ENCODE data around the gene RNF175. TPM values are rescaled to one million over a fixed set of nuclear protein-coding genes. Genes with fewer than 3 reads are reported as not detected.

The RNF175 gene
- total RNA-seq, 2 donors from 2014 or later: 0.37 TPM; not detected in 1

- no peaks in the 10 kb centered on the region for H3K36me3 ChIP-seq
- DNase-seq: no peak
- H3K27ac ChIP-seq: no peak overlapping the region
- TF ChIP-seq CTCF (IDR thresholded peaks at IDR 0.05): no peak
- intact Hi-C loops (cut with DNase I): loop anchor here (10.0 kb wide), 1 partner anchor 225 kb away; no protein-coding TSS in a partner anchor
- H3K9me3 ChIP-seq: no peaks in the 10 kb centered on the region
- H3K9ac ChIP-seq (ENCODE audit: low read depth in 2 of 2, low read length in 2 of 2): no peak overlapping the region
- H3K27me3 ChIP-seq: no peaks in the 10 kb centered on the region
- H3K4me1 ChIP-seq: no peaks in the 10 kb centered on the region
- no peak overlapping the region for H3K4me3 ChIP-seq
These were observed 39.9 kb upstream of the RNF175 start for GRCh38 chr4:153799694-153800074.

GRCh38 chr4:153798901-153799693, 39.3 kb upstream of the RNF175 start:
- no peak overlapping the region for H3K4me3 ChIP-seq
- TF ChIP-seq CTCF (IDR thresholded peaks at IDR 0.05): no peak
- DNase-seq: no peak
- no peaks in the 10 kb centered on the region for H3K9me3 ChIP-seq
- intact Hi-C loops (cut with DNase I): loop anchor here (10.0 kb wide), 1 partner anchor 226 kb away; no protein-coding TSS in a partner anchor
- no peaks in the 10 kb centered on the region for H3K27me3 ChIP-seq
- no peaks in the 10 kb centered on the region for H3K36me3 ChIP-seq
- H3K27ac ChIP-seq: no peak overlapping the region
- no peak overlapping the region for H3K9ac ChIP-seq (ENCODE audit: low read depth in 2 of 2, low read length in 2 of 2)
- no peaks in the 10 kb centered on the region for H3K4me1 ChIP-seq

- Histone ChIP-seq H3K9ac (ENCODE audit: low read depth in 2 of 2, low read length in 2 of 2) (no peak overlapping the region), H3K4me1 (no peaks in the 10 kb centered on the region), H3K27me3 (no peaks in the 10 kb centered on the region), H3K36me3 (no peaks in the 10 kb centered on the region), H3K4me3 (no peak overlapping the region), H3K9me3 (no peaks in the 10 kb centered on the region), H3K27ac (no peak overlapping the region)
- no peak for TF ChIP-seq CTCF (IDR thresholded peaks at IDR 0.05)
- intact Hi-C loops (cut with DNase I): loop anchor here (10.0 kb wide), 1 partner anchor 226 kb away; no protein-coding TSS in a partner anchor
- no peak for DNase-seq
These were observed 38.6 kb upstream of the RNF175 start for GRCh38 chr4:153798420-153798819.

GRCh38 chr4:153794006-153794405, 34.2 kb upstream of the RNF175 start:
- Histone ChIP-seq H3K9me3 (no peaks in the 10 kb centered on the region), H3K9ac (ENCODE audit: low read depth in 2 of 2, low read length in 2 of 2) (no peak overlapping the region), H3K27ac (no peak overlapping the region), H3K27me3 (peaks cover 36% of the 10 kb centered on the region), H3K4me3 (no peak overlapping the region), H3K4me1 (peaks cover 6% of the 10 kb centered on the region), H3K36me3 (no peaks in the 10 kb centered on the region)
- DNase-seq: no peak
- intact Hi-C loops (cut with DNase I): loop anchor here (10.0 kb wide), 1 partner anchor 231 kb away; no protein-coding TSS in a partner anchor
- TF ChIP-seq CTCF (IDR thresholded peaks at IDR 0.05): no peak

- no peak for DNase-seq
- Histone ChIP-seq H3K27me3 (peaks cover 48% of the 10 kb centered on the region), H3K36me3 (no peaks in the 10 kb centered on the region), H3K4me3 (no peak overlapping the region), H3K9ac (ENCODE audit: low read depth in 2 of 2, low read length in 2 of 2) (no peak overlapping the region), H3K4me1 (peaks cover 6% of the 10 kb centered on the region), H3K27ac (no peak overlapping the region), H3K9me3 (no peaks in the 10 kb centered on the region)
- intact Hi-C loops (cut with DNase I): loop anchor here (10.0 kb wide), 1 partner anchor 232 kb away; no protein-coding TSS in a partner anchor
- TF ChIP-seq CTCF (IDR thresholded peaks at IDR 0.05): no peak
These were observed 32.9 kb upstream of the RNF175 start for GRCh38 chr4:153792618-153793247.

All from colonic mucosa (tissue), 4 donors.